Measurements from ENCODE around the gene CDA. TPM values are rescaled to one million over a fixed set of nuclear protein-coding genes. Genes with fewer than 3 reads are reported as not detected.

The CDA gene
- total and polyA plus RNA-seq, 8 donors = 1.3 to 8.4 (median 6.0) TPM; not detected in 5

- Histone ChIP-seq H3K27ac (no peak overlapping the region), H3K4me1 (peaks cover 0 to 11% (median 3%) of the 10 kb centered on the region in 4 donors), H3K36me3 (no peaks in the 10 kb centered on the region), H3K4me3 (no peak overlapping the region), H3K9me3 (no peaks in the 10 kb centered on the region), H3K27me3 (peaks cover 0 to 5% (median 0%) of the 10 kb centered on the region in 3 donors)
- DNase-seq = no peak
- 63 to 84% (median 82%) methylated on average over 1 of the region's 1 CpG for WGBS, 5 donors
- intact Hi-C loops (cut with DNase I; ENCODE audit: low total_unique reads) = no loop called here
- TF ChIP-seq POLR2A (IDR thresholded peaks at IDR 0.05) (no peak), CTCF (IDR thresholded peaks at IDR 0.05) (no peak), EP300 (IDR thresholded peaks at IDR 0.05) (no peak), POLR2AphosphoS5 (IDR thresholded peaks at IDR 0.05) (no peak)
These were observed 31.1 kb downstream of the CDA start for GRCh38 chr1:20619999-20620398.

- TF ChIP-seq CTCF (IDR thresholded peaks at IDR 0.05) (no peak), EP300 (IDR thresholded peaks at IDR 0.05) (no peak), POLR2A (IDR thresholded peaks at IDR 0.05) (no peak), POLR2AphosphoS5 (IDR thresholded peaks at IDR 0.05) (no peak)
- no peak for DNase-seq
- H3K4me1 ChIP-seq = peaks cover 0 to 10% (median 2%) of the 10 kb centered on the region in 4 donors
- H3K9me3 ChIP-seq = no peaks in the 10 kb centered on the region
- no peak overlapping the region for H3K27ac ChIP-seq
- H3K36me3 ChIP-seq = no peaks in the 10 kb centered on the region
- intact Hi-C loops (cut with DNase I; ENCODE audit: low total_unique reads) = no loop called here
- no peak overlapping the region for H3K4me3 ChIP-seq
- WGBS, 5 donors = 73 to 96% (median 87%) methylated on average over 6 of the region's 6 CpGs
- H3K27me3 ChIP-seq = peaks cover 0 to 5% (median 0%) of the 10 kb centered on the region in 3 donors
These were observed 32.1 kb downstream of the CDA start for GRCh38 chr1:20621012-20621411.

- Histone ChIP-seq H3K4me1 (no peaks in the 10 kb centered on the region), H3K27me3 (peaks cover 0 to 18% (median 0%) of the 10 kb centered on the region in 3 donors), H3K27ac (no peak overlapping the region), H3K9me3 (no peaks in the 10 kb centered on the region), H3K4me3 (no peak overlapping the region), H3K36me3 (no peaks in the 10 kb centered on the region)
- TF ChIP-seq POLR2A (IDR thresholded peaks at IDR 0.05) (no peak), EP300 (IDR thresholded peaks at IDR 0.05) (no peak), CTCF (IDR thresholded peaks at IDR 0.05) (no peak), POLR2AphosphoS5 (IDR thresholded peaks at IDR 0.05) (no peak)
- 56 to 78% (median 60%) methylated on average over 1 of the region's 1 CpG for WGBS, 5 donors
- intact Hi-C loops (cut with DNase I; ENCODE audit: low total_unique reads) = no loop called here
- no peak for DNase-seq
These were observed 35.8 kb downstream of the CDA start for GRCh38 chr1:20624709-20625108.

- 58 to 76% (median 68%) methylated on average over 3 of the region's 3 CpGs for WGBS, 5 donors
- intact Hi-C loops (cut with DNase I; ENCODE audit: low total_unique reads) = no loop called here
These were observed 36.5 kb downstream of the CDA start for GRCh38 chr1:20625176-20626097.

More at GRCh38 chr1:20625176-20626097, 36.5 kb downstream of the CDA start:
- peaks cover 0 to 18% (median 0%) of the 10 kb centered on the region in 3 donors for H3K27me3 ChIP-seq
- TF ChIP-seq POLR2AphosphoS5 (IDR thresholded peaks at IDR 0.05) (no peak), CTCF (IDR thresholded peaks at IDR 0.05) (no peak), EP300 (IDR thresholded peaks at IDR 0.05) (no peak), POLR2A (IDR thresholded peaks at IDR 0.05) (no peak)
- no peaks in the 10 kb centered on the region for H3K36me3 ChIP-seq
- DNase-seq = no peak
- H3K27ac ChIP-seq = no peak overlapping the region
- no peaks in the 10 kb centered on the region for H3K4me1 ChIP-seq
- H3K4me3 ChIP-seq = no peak overlapping the region
- no peaks in the 10 kb centered on the region for H3K9me3 ChIP-seq

All from stomach (tissue), 9 donors.